Measurements from ENCODE around the gene SLC6A4. TPM values are rescaled to one million over a fixed set of nuclear protein-coding genes. Genes with fewer than 3 reads are reported as not detected.

The SLC6A4 gene
- total RNA-seq, 4 donors from 2014 or later: 10.7 to 156 (median 109) TPM

DNA sequence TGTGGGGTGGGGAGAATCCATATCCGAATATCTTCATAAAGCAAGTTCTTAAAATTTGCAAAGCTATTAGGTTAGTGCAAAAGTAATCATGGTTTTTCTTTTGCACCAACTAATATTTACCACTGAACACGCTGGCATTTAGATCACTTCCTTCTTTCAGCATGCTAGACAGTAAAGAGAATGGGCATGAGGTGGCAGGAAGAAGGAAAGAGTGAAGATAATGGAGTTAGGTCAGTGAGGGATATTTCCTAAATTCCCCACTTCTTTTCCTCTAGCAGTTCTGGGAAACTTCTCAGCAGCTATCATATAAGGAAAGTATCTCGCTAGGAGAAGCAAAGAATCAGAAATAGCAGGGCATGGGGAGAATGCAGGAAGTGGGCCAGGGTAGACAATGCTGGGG lies 39.0 kb downstream of the SLC6A4 start:
- Histone ChIP-seq H3K9me3 (no peaks in the 10 kb centered on the region), H3K4me3 (no peak overlapping the region), H3K4me1 (no peaks in the 10 kb centered on the region), H3K36me3 (no peaks in the 10 kb centered on the region), H3K27me3 (no peaks in the 10 kb centered on the region), H3K27ac (no peak overlapping the region)
- TF ChIP-seq, protein P1, sequence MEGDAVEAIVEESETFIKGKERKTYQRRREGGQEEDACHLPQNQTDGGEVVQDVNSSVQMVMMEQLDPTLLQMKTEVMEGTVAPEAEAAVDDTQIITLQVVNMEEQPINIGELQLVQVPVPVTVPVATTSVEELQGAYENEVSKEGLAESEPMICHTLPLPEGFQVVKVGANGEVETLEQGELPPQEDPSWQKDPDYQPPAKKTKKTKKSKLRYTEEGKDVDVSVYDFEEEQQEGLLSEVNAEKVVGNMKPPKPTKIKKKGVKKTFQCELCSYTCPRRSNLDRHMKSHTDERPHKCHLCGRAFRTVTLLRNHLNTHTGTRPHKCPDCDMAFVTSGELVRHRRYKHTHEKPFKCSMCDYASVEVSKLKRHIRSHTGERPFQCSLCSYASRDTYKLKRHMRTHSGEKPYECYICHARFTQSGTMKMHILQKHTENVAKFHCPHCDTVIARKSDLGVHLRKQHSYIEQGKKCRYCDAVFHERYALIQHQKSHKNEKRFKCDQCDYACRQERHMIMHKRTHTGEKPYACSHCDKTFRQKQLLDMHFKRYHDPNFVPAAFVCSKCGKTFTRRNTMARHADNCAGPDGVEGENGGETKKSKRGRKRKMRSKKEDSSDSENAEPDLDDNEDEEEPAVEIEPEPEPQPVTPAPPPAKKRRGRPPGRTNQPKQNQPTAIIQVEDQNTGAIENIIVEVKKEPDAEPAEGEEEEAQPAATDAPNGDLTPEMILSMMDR (IDR thresholded peaks at IDR 0.05): no peak
- TF ChIP-seq POLR2A (IDR thresholded peaks at IDR 0.05): no peak
- DNase-seq: no peak

DNA sequence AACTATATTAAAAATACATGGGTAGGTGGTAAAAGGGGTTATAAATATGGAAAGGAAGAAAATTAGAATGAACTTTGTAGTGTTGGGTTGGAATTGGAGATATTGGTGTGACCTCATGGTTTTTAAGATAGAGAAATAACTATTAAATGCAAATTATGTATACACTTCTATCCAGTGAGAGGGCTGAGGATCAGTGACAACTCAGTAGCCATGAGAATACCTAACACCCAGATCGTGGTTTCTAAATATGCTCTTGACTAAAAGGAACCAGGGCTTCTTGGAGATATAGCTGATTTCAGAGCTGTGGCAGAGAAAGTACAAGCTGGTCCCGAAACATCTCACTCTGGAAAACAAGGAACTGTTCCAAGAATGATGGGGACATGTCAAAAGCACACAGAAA lies 44.4 kb downstream of the SLC6A4 start:
- Histone ChIP-seq H3K4me3 (no peak overlapping the region), H3K36me3 (peaks cover 0 to 9% (median 0%) of the 10 kb centered on the region in 3 donors), H3K27me3 (no peaks in the 10 kb centered on the region), H3K27ac (no peak overlapping the region), H3K4me1 (no peaks in the 10 kb centered on the region), H3K9me3 (no peaks in the 10 kb centered on the region)
- DNase-seq: no peak
- TF ChIP-seq, protein P1 (IDR thresholded peaks at IDR 0.05): no peak
- TF ChIP-seq POLR2A (IDR thresholded peaks at IDR 0.05): no peak

DNA sequence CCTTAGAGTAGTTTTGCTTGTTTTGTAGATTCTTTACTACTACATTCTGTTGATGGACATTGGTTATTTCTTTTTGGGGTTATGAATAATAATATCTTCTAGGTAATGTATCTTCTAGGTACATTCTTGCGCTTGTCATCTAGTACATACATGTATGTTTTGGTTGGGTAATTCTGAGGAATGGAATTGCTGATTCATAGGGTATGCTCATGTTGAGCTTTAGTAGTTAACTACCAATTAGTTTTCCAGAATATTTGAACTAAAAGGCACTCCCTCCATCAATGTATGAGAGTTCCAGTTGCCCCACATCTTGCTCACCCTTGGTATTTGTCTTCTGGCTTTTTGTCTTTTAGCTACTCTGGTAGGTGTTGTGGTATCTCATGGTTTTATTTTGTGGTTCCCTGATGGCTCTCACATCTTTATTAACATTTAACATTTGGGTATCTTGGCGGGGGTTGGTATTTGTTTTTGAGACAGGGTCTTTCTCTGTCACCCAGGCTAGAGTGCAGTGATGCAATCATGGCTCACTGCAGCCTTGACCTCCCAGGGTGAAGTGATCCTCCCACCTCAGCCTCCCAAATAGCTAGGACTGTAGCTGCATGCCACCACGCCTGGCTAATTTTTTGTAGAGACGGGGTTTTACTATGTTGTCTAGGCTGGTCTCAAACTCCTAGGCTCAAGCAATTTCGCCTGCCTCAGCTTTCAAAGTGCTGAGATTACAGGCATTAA lies 47.1 kb downstream of the SLC6A4 start:
- no peak for DNase-seq
- no peaks in the 10 kb centered on the region for H3K27me3 ChIP-seq
- TF ChIP-seq, protein P1 (IDR thresholded peaks at IDR 0.05): no peak
- TF ChIP-seq POLR2A (IDR thresholded peaks at IDR 0.05): no peak
- peaks cover 0 to 36% (median 0%) of the 10 kb centered on the region in 3 donors for H3K36me3 ChIP-seq
- no peaks in the 10 kb centered on the region for H3K4me1 ChIP-seq
- H3K27ac ChIP-seq: no peak overlapping the region
- H3K4me3 ChIP-seq: no peak overlapping the region
- no peaks in the 10 kb centered on the region for H3K9me3 ChIP-seq

DNA sequence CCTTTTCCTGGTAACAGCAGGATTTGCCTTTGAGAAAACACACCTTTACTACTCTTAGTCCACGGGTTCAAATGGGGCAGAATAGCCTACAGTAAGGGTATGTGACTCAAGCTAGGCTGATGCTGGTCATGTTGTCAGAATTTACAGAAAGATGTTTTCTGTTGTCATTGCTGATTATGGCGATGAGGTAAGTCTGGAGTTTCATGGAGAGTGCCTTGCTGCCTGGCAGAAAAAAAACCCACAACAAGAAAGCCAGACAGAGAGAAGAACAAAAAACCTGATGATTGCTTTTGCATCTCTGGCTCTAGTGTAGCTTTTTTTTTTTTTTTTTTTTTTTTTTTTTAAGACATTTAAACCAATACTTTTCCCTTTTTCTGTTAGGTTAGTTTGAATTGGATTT lies 47.9 kb downstream of the SLC6A4 start:
- Histone ChIP-seq H3K27me3 (no peaks in the 10 kb centered on the region), H3K36me3 (peaks cover 0 to 44% (median 0%) of the 10 kb centered on the region in 3 donors), H3K4me1 (no peaks in the 10 kb centered on the region), H3K4me3 (no peak overlapping the region), H3K9me3 (no peaks in the 10 kb centered on the region), H3K27ac (no peak overlapping the region)
- DNase-seq: no peak
- TF ChIP-seq, protein P1 (IDR thresholded peaks at IDR 0.05): no peak
- no peak for TF ChIP-seq POLR2A (IDR thresholded peaks at IDR 0.05)

DNA sequence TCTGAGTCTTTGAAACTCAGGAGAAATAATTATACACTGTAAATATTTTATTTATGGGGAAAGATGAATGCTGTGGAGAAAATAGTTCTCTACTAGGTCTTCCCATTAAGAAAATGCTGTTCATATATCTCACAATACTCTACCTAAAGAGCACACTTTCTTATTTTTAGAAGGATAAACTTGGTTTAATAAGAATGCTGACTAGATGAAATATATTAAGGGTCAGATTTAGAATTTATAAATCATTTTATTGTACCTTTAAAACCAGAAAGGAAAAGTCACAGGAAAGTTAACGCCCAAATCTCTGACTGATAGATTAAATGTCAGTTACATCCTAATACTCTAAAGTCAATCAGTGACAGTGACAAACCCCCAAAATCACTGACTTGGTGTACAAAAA lies 48.7 kb downstream of the SLC6A4 start:
- TF ChIP-seq, protein P1 (IDR thresholded peaks at IDR 0.05): no peak
- TF ChIP-seq POLR2A (IDR thresholded peaks at IDR 0.05): no peak
- DNase-seq: no peak
- peaks cover 0 to 53% (median 0%) of the 10 kb centered on the region in 3 donors for H3K36me3 ChIP-seq

More for the DNA sequence above, 48.7 kb downstream of the SLC6A4 start:
- no peaks in the 10 kb centered on the region for H3K4me1 ChIP-seq
- no peaks in the 10 kb centered on the region for H3K9me3 ChIP-seq
- no peak overlapping the region for H3K4me3 ChIP-seq
- no peaks in the 10 kb centered on the region for H3K27me3 ChIP-seq
- no peak overlapping the region for H3K27ac ChIP-seq
